HG03439 (cell line): ENCODE data around the gene CALB2.

Experiments used
- ATAC-seq: cut with Tn5 transposase; IDR thresholded peaks from one replicate; pipeline ENCODE4 v1.9.1; 2021; ENCODE audit warnings: mild to moderate bottlenecking, moderate library complexity; ENCODE audit not compliant: unreplicated experiment

Gene CALB2

DNA sequence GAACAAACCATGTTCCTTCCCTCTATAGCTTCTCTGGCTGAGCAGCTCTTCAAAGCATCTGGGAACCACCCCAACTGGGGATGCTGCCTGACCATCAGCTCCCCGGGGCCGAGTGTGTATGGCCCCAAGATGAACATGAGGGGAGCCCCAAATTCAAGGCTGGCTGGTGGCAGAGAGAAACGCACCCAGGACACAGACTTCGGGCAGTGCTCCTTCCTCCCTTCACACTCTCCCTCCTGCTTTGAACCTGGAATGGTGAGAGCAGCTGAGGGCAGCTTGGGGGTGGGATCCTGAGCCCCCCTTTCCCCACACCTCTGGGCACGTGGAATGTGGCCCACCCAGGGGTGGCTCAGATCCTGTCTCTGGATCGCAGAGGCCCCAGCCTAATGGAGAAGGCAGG, 66.1 kb downstream of the CALB2 start:
- no peak for ATAC-seq

GRCh38 chr16:71425746-71426068, 67.2 kb downstream of the CALB2 start:
- ATAC-seq, result no peak

DNA sequence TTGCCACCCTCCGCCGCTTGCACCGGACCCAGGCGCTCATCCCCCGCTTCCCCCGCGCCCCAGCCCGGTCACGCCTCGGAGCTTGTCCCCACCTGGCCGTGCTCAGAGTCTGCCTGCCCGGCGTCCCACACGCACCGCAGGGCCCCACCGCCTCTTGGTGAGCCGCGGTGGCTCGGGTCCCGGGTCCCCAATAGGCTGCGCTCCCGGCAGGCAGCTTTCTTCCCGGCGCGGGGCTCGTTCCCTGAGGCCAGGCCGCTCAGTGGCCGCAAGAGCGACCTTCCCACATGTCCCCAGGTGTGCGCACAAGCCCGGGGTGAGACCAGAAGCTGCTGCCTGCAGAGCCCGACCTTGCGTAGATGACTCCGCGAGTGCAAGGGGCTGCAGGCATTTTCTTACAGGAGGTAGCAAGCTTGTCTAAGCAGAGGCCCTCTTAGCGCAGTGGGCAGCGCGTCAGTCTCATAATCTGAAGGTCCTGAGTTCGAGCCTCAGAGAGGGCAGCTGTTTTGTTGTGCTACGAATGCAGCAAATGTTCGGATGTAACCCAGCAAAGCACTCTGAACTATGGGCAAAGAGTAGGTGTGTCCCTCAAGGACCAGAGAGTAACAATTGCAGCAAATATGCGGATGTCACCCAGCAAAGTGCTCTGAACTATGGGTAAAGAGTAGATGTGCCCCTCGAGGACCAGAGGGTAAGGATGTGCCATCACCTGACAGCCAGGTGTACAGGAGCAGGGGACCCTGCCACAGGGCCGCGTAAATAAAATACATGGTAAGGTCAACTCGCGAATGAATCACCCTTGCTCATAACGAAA, 67.8 kb downstream of the CALB2 start:
- no peak for ATAC-seq

DNA sequence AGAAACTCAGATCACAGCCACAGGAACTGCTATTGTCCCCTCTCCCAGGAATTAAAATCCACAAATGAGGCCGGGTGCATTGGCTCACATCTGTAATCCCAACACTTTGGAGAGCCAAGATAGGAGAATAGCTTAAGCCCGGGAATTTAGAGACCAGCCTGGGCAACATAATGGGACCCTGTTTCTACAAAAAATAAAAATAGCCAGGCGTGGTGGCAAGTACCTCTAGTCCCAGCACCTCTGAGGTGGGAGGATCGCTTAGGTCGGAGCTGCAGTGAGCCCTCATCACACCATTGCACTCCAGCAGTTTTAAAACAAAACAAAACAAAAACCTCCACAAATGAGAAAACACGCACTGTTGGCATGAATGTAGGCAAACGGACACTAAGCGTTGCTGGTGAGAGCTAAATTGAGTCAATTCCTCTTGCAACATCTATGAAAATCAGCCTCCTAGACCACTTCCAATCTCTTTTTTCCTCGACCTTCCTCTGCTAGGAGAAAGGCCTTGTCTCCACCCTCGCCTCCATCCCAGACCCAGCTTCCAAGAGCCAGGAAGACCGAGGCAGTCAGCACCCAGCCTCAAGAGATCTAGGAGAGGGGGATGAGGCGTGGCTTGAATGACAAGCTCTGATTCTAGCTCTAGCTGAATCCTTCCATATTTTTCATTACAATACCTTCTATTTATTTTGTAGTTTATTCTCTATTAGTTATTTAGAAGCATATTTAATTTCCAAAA, 68.5 kb downstream of the CALB2 start:
- ATAC-seq, result no peak

GRCh38 chr16:71428385-71428784, 69.9 kb downstream of the CALB2 start:
- no peak for ATAC-seq

DNA sequence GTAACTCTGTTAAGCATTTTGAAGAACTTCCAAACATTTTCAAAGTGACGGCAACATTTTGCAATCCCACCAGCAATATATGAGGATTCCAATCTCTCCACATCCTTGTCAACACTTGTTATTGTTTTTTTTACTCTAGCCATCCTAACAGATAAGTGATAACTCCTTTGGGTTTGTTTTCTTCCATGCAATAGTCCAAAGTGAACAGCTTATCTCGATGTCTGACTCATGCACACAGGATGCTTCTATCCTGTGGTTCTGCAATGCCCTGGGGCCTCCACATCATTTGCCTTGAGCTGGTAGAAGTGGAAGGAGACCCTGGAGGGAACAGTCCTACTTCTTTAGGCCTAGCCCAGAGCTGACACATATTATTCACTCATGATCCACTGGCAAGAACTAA, 70.4 kb downstream of the CALB2 start:
- ATAC-seq, result no peak

DNA sequence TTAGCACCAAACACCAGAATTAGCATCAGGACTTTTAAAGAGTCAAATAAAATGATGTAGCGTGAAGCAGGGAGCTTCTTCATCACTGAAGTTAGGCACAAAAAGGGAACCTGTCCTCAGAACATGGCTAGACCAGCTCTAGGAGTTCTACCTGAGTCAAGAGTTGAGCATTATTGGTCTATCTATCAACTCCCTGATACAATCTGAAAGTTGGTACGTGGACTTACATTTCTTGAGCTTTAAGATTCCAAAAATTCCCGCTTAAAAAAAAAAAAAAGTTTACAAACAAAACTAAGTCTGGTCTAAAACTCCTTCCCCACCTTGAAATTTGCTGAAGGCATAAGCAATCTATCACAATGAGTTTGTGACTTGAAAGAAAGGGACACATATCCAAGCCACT, 71.1 kb downstream of the CALB2 start:
- ATAC-seq, result no peak

GRCh38 chr16:71430744-71431143, 72.2 kb downstream of the CALB2 start:
- ATAC-seq, result no peak

DNA sequence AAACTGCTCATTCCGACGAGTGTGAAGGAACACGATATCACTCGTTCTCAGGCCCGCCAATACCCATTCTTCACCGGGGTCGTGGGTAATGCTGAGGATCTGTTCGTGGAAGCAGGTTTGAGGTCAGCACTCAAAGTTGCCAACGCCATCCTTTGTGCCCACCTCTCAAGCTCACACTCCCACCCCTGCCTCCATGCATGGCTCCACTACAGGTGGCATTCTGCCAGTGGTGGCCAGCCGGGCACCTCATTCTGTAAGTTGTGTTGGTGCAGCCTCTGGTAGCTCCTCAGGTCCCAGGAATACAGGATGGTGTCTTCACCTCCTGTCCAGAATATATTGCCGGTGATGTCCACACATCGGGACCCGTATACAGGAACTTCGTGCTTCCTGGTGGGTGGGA, 72.7 kb downstream of the CALB2 start:
- ATAC-seq, result no peak

GRCh38 chr16:71431991-71432390, 73.5 kb downstream of the CALB2 start:
- no peak for ATAC-seq

- ATAC-seq, result no peak
Measured at GRCh38 chr16:71432906-71433305, 74.4 kb downstream of the CALB2 start.

DNA sequence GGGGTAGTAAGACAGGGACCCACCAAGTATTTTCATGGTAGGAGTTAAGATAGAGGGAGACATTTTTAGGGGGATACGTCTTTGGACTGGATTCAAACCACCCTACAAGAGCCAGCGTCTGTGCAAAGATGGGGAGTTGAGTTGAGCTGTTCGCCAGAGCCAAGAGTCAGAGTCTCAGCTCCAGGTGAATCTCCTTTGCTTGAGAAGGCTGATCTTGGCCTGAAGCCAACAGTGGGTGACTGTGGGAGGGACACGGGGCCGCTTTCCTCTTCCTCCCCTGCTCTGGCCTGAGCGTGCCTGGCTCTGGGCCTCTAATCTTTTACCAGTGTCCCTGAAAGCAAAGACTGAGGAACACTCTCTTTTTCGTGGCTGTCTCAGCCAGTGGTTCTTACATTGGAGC, 78.0 kb downstream of the CALB2 start:
- ATAC-seq, result no peak

DNA sequence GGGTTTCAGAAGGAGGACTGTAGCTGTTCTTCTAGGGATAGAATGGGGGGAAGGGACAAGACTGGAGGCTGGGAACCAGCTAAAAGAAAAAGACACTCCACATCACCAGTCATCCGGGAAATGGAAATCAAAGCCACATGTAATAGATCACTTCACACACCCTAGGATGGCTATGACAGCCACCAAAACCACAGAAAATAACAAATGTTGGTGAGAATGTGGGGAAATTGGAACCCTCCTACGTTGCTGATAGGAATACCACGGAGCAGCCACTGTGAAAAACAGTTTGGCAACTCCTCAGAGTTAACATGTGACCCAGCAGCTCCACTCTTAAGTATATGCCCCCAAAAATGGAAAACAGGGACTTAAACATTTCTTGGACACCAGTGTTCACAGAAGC, 81.0 kb downstream of the CALB2 start:
- ATAC-seq, result no peak
